ENCODE measurements around the gene ARIH2.

- TF ChIP-seq CTCF (IDR thresholded peaks at IDR 0.05; ENCODE audit: insufficient read depth, low read length, poor library complexity, severe bottlenecking) (no peak), EZH2phosphoT487 (conservative IDR thresholded peaks at IDR 0.05; ENCODE audit: low read length) (no peak)
Measured at GRCh38 chr3:48938156-48938555, 19.5 kb downstream of the ARIH2 start.
